HG02852 (cell line): ENCODE measurements around the gene SULT1C3.

Experiments used
- ATAC-seq: cut with Tn5 transposase; IDR thresholded peaks from one replicate; pipeline ENCODE4 v1.9.1; 2021; ENCODE audit warnings: mild to moderate bottlenecking, moderate library complexity; ENCODE audit not compliant: unreplicated experiment

The SULT1C3 gene

GRCh38 chr2:108297436-108298141 lies 57.8 kb downstream of the SULT1C3 start:
- ATAC-seq, result no peak

DNA sequence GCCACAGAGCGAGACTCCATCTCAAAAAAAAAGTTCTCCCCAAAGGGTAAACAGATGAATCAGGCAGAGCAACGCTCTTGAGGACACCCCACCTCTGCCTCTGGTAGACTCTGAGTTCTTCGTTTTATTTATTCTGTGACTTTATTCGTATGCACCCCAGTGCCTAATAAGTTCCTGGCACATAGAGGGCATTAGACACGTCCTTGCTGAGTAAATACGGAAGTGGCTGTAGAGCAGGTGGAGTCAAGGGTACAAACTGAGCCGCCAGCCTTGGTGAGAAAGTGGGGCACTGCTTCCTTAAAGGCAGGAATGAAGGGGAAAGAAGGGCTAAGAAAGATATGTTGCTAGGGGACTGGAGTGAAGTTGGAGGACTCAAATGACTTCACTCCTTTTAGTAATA lies 61.8 kb downstream of the SULT1C3 start:
- no peak for ATAC-seq

- ATAC-seq, result peak; percentile 77
Measured at GRCh38 chr2:108304975-108305374, 65.2 kb downstream of the SULT1C3 start.

DNA sequence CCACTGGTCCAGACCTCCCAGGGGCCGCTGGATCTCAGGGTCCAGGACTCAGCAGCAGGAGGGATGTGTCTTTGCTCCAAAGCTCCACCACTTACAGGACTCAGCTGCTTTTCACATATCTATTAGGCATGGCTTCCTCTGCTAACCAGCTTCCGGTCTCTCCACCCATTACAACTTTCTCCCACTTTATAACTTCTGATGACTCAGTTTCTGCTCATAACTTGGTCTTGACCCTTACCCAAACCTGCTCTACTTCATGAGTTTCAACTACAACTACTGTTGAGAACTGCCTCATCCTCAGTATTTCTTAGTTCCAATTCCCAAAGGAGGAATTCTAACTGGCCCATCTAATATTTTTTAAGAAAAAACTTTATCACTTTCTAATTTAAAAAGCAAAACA lies 66.1 kb downstream of the SULT1C3 start:
- ATAC-seq, result no peak

DNA sequence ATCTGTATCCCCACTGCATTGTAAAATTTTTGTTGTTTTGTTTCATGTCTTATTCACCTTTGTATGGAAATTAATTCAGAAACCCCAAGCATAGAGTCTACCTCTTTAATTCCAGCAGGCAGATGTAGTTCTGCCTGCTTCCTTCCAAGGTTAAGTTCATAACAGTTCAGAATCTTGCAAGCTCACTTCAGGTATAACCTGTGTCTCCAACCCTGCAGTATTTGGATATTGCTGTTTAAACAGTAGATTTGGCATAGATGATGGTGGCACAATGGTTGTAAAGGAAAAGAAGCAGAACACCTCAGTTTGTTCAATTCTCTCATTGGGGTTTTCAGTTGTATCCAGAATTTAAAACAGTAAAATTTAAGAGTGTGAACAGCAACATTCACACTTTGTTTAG lies 70.1 kb downstream of the SULT1C3 start:
- no peak for ATAC-seq
